ENCODE results near the gene MMP2. TPM values are rescaled to one million over a fixed set of nuclear protein-coding genes. Genes with fewer than 3 reads are reported as not detected.

Gene MMP2
- total RNA-seq, 1 experiment from 2014 or later, result not detected

DNA sequence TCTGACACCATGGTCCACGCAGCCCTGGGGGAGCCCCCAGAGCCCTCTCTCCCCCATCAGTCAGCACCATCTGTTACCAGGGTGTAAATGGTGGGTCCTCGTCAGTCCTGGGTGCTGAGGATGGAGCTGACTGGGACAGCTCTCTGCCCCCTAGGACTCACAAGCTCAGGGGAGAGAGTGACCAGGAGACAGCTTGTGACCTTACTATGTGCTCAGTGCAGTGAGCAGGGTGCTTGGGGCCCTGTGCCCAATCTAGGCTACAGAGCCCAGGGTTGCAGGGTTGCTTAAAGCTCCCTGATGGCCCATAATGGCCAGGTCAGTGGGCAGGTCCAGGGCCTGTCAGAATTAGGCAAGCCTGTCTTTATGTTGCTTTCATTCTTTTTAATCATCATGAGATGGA, 11.3 kb downstream of the MMP2 start:
- no peaks in the 10 kb centered on the region for H3K9me3 ChIP-seq (ENCODE audit: low read length)
- no peak overlapping the region for H3K4me3 ChIP-seq (ENCODE audit: low read length)
- intact Hi-C loops (cut with micrococcal nuclease), result no loop called here
- no peaks in the 10 kb centered on the region for H3K9me2 ChIP-seq (replicated peaks; ENCODE audit: low read length)
- H2AFZ ChIP-seq (ENCODE audit: low read length), result no peak overlapping the region
- no peak overlapping the region for H3K4me2 ChIP-seq (ENCODE audit: low read length)
- H3K4me1 ChIP-seq (ENCODE audit: insufficient read depth, low read length), result no peaks in the 10 kb centered on the region
- no peaks in the 10 kb centered on the region for H4K20me1 ChIP-seq (ENCODE audit: low read length)
- no peaks in the 10 kb centered on the region for H3K79me2 ChIP-seq (ENCODE audit: low read length)
- no TSS peak for BruUV-seq (replicated peaks)
- no peak for ATAC-seq
- ChIA-PET CTCF (no interaction called here), POLR2A (ENCODE audit: unreplicated experiment) (no interaction called here)
- no peaks in the 10 kb centered on the region for H3F3A ChIP-seq (ENCODE audit: low read length, unreplicated experiment)
- H3K36me3 ChIP-seq (ENCODE audit: low read depth, low read length), result no peaks in the 10 kb centered on the region
- H3K9ac ChIP-seq (ENCODE audit: low read length), result no peak overlapping the region
- DNase-seq, result no peak
- no peak overlapping the region for H3K27ac ChIP-seq (ENCODE audit: low read length)
- no peaks in the 10 kb centered on the region for H3K27me3 ChIP-seq (ENCODE audit: low read length)
- TF ChIP-seq EZH2phosphoT487 (IDR thresholded peaks at IDR 0.05; ENCODE audit: borderline replicate concordance, low read length) (no peak), EZH2 (IDR thresholded peaks at IDR 0.05; ENCODE audit: low read length, unreplicated experiment) (no peak)
- TF ChIP-seq, protein P1, sequence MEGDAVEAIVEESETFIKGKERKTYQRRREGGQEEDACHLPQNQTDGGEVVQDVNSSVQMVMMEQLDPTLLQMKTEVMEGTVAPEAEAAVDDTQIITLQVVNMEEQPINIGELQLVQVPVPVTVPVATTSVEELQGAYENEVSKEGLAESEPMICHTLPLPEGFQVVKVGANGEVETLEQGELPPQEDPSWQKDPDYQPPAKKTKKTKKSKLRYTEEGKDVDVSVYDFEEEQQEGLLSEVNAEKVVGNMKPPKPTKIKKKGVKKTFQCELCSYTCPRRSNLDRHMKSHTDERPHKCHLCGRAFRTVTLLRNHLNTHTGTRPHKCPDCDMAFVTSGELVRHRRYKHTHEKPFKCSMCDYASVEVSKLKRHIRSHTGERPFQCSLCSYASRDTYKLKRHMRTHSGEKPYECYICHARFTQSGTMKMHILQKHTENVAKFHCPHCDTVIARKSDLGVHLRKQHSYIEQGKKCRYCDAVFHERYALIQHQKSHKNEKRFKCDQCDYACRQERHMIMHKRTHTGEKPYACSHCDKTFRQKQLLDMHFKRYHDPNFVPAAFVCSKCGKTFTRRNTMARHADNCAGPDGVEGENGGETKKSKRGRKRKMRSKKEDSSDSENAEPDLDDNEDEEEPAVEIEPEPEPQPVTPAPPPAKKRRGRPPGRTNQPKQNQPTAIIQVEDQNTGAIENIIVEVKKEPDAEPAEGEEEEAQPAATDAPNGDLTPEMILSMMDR (conservative IDR thresholded peaks at IDR 0.05; ENCODE audit: low read depth, low read length), result no peak

DNA sequence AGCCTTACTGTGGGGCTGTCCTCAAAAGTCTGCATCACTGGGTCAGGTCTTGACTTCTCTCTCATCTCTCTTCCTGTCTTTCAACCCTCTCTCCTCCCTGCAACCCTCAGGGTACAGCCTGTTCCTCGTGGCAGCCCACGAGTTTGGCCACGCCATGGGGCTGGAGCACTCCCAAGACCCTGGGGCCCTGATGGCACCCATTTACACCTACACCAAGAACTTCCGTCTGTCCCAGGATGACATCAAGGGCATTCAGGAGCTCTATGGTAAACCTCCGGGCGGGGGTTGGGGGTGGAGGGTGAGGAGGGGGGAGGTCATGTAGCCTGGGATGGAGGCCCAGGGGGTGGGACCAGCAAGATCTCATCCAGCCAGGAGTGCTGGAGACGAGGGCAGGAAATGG, 12.7 kb downstream of the MMP2 start:
- Histone ChIP-seq H3K4me3 (ENCODE audit: low read length) (no peak overlapping the region), H3K27me3 (ENCODE audit: low read length) (no peaks in the 10 kb centered on the region), H3K9me2 (replicated peaks; ENCODE audit: low read length) (no peaks in the 10 kb centered on the region), H2AFZ (ENCODE audit: low read length) (no peak overlapping the region), H3K27ac (ENCODE audit: low read length) (no peak overlapping the region), H4K20me1 (ENCODE audit: low read length) (no peaks in the 10 kb centered on the region), H3K4me1 (ENCODE audit: insufficient read depth, low read length) (no peaks in the 10 kb centered on the region), H3F3A (ENCODE audit: low read length, unreplicated experiment) (no peaks in the 10 kb centered on the region), H3K4me2 (ENCODE audit: low read length) (no peak overlapping the region), H3K36me3 (ENCODE audit: low read depth, low read length) (no peaks in the 10 kb centered on the region), H3K9ac (ENCODE audit: low read length) (no peak overlapping the region), H3K79me2 (ENCODE audit: low read length) (no peaks in the 10 kb centered on the region), H3K9me3 (ENCODE audit: low read length) (no peaks in the 10 kb centered on the region)
- ATAC-seq (no peak), DNase-seq (no peak)
- BruUV-seq (replicated peaks), result no TSS peak
- ChIA-PET CTCF (no interaction called here), POLR2A (ENCODE audit: unreplicated experiment) (no interaction called here)
- intact Hi-C loops (cut with micrococcal nuclease), result no loop called here
- TF ChIP-seq EZH2 (IDR thresholded peaks at IDR 0.05; ENCODE audit: low read length, unreplicated experiment) (no peak), EZH2phosphoT487 (IDR thresholded peaks at IDR 0.05; ENCODE audit: borderline replicate concordance, low read length) (no peak)
- TF ChIP-seq, protein P1 (conservative IDR thresholded peaks at IDR 0.05; ENCODE audit: low read depth, low read length), result no peak

DNA sequence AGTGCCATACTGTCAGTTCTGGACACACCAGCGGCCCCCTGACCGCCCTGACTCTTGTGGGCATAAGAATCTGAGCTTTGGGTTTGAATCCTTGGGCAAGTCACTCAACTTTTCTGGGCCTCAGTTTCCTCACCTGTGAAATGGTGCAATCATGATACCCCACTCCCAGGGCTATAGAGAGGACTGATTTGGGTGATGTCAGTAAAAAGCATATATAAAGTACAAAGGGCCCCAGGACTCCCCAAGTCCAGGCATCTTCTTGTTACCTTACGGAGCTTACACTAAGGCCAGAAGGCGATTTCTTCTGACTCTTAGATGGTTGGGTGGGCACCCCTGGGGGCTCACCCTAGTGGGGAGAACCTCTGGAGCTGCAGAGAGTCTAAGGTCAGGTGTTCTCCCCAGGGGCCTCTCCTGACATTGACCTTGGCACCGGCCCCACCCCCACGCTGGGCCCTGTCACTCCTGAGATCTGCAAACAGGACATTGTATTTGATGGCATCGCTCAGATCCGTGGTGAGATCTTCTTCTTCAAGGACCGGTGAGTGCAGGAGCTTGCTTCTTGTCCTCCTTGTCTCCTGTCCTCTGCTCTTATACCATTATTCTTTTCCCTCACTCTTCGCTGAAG, 13.9 kb downstream of the MMP2 start:
- no peak for ATAC-seq
- no peak for DNase-seq
- TF ChIP-seq, protein P1 (conservative IDR thresholded peaks at IDR 0.05; ENCODE audit: low read depth, low read length), result no peak
- TF ChIP-seq EZH2 (IDR thresholded peaks at IDR 0.05; ENCODE audit: low read length, unreplicated experiment), result no peak
- TF ChIP-seq EZH2phosphoT487 (IDR thresholded peaks at IDR 0.05; ENCODE audit: borderline replicate concordance, low read length), result no peak
- ChIA-PET CTCF (no interaction called here), POLR2A (ENCODE audit: unreplicated experiment) (no interaction called here)
- intact Hi-C loops (cut with micrococcal nuclease), result no loop called here
- Histone ChIP-seq H3K9me2 (replicated peaks; ENCODE audit: low read length) (no peaks in the 10 kb centered on the region), H3K4me2 (ENCODE audit: low read length) (no peak overlapping the region), H2AFZ (ENCODE audit: low read length) (no peak overlapping the region), H3F3A (ENCODE audit: low read length, unreplicated experiment) (no peaks in the 10 kb centered on the region), H4K20me1 (ENCODE audit: low read length) (no peaks in the 10 kb centered on the region), H3K27ac (ENCODE audit: low read length) (no peak overlapping the region), H3K4me3 (ENCODE audit: low read length) (no peak overlapping the region), H3K9ac (ENCODE audit: low read length) (no peak overlapping the region), H3K9me3 (ENCODE audit: low read length) (no peaks in the 10 kb centered on the region), H3K36me3 (ENCODE audit: low read depth, low read length) (no peaks in the 10 kb centered on the region), H3K27me3 (ENCODE audit: low read length) (no peaks in the 10 kb centered on the region), H3K79me2 (ENCODE audit: low read length) (no peaks in the 10 kb centered on the region), H3K4me1 (ENCODE audit: insufficient read depth, low read length) (no peaks in the 10 kb centered on the region)
- no TSS peak for BruUV-seq (replicated peaks)
